ENCODE results near the gene PTGER2. TPM values are rescaled to one million over a fixed set of nuclear protein-coding genes. Genes with fewer than 3 reads are reported as not detected.

The PTGER2 gene
- total RNA-seq, 1 experiment from 2014 or later: 2.5 TPM

Other genes with a start within 250 kb of the PTGER2 start
- gene NID2, start 245.3 kb upstream of the PTGER2 start, total RNA-seq (2014; rRNA removed; shearing (Covaris generic)): 63.9 and 65.3 TPM in 2 replicates
- not detected in 2 replicates for gene PTGDR, start 46.6 kb upstream of the PTGER2 start, total RNA-seq (2014; rRNA removed; shearing (Covaris generic))
- 7.6 and 7.7 TPM in 2 replicates for gene TXNDC16, start 238.2 kb downstream of the PTGER2 start, total RNA-seq (2014; rRNA removed; shearing (Covaris generic))
- gene GPR137C, start 238.5 kb downstream of the PTGER2 start, total RNA-seq (2014; rRNA removed; shearing (Covaris generic)): 2.8 and 4.1 TPM in 2 replicates

Data from SJSA1 (cell line).